Kidney epithelial cell (primary cell): Measurements from ENCODE around the gene KCNK13. TPM values are rescaled to one million over a fixed set of nuclear protein-coding genes. Genes with fewer than 3 reads are reported as not detected.

Experiments
- DNase-seq: peaks from one replicate; pipeline ENCODE4 v3.0.0-alpha.2; 2010; ENCODE audit warnings: low read depth
- H3K27me3 ChIP-seq: 2 replicates; pipeline ENCODE4 v1.6.0; 2011; ENCODE audit warnings: low read length; ENCODE audit not compliant: control insufficient read depth, insufficient read depth
- H3K36me3 ChIP-seq: 2 replicates; pipeline ENCODE4 v1.5.1; 2011; ENCODE audit warnings: low read length; ENCODE audit not compliant: control insufficient read depth, insufficient read depth
- H3K4me3 ChIP-seq: 2 replicates; pipeline ENCODE4 v1.5.1; 2011; ENCODE audit warnings: low read depth, mild to moderate bottlenecking, control low read depth, low read length
- CTCF ChIP-seq: IDR thresholded peaks from 2 replicates; pipeline ENCODE4 v1.5.1; 2011; ENCODE audit warnings: mild to moderate bottlenecking, moderate library complexity, low read length, control low read depth, inconsistent platforms; ENCODE audit not compliant: insufficient read depth, poor library complexity, severe bottlenecking
- total RNA-seq: library from RNA; depleted of rRNA; stranded (reverse); fragments of >200 nt; gene quantifications from 2 replicates; pipeline ENCODE4 v1.2.3, GENCODE V29; 2015

The KCNK13 gene
- total RNA-seq, 1 donor from 2014 or later: 0.13 TPM

GRCh38 chr14:90118027-90118426 lies 56.2 kb downstream of the KCNK13 start:
- DNase-seq: no peak
- H3K36me3 ChIP-seq: no peaks in the 10 kb centered on the region
- H3K4me3 ChIP-seq: no peak overlapping the region
- H3K27me3 ChIP-seq: no peaks in the 10 kb centered on the region
- TF ChIP-seq CTCF: no peak

GRCh38 chr14:90126260-90126659 lies 64.5 kb downstream of the KCNK13 start:
- DNase-seq: no peak
- no peak for TF ChIP-seq CTCF
- Histone ChIP-seq H3K27me3 (no peaks in the 10 kb centered on the region), H3K4me3 (no peak overlapping the region), H3K36me3 (no peaks in the 10 kb centered on the region)

- Histone ChIP-seq H3K27me3 (no peaks in the 10 kb centered on the region), H3K36me3 (no peaks in the 10 kb centered on the region), H3K4me3 (no peak overlapping the region)
- TF ChIP-seq CTCF: no peak
- DNase-seq: no peak
Observed at GRCh38 chr14:90132821-90133570, 71.2 kb downstream of the KCNK13 start.

- H3K36me3 ChIP-seq: no peaks in the 10 kb centered on the region
- H3K27me3 ChIP-seq: no peaks in the 10 kb centered on the region
- no peak for DNase-seq
- H3K4me3 ChIP-seq: no peak overlapping the region
- no peak for TF ChIP-seq CTCF
Observed at GRCh38 chr14:90136904-90137303, 75.1 kb downstream of the KCNK13 start.

- no peak overlapping the region for H3K4me3 ChIP-seq
- no peak for TF ChIP-seq CTCF
- no peaks in the 10 kb centered on the region for H3K27me3 ChIP-seq
- no peak for DNase-seq
- no peaks in the 10 kb centered on the region for H3K36me3 ChIP-seq
Observed at GRCh38 chr14:90137807-90138206, 76.0 kb downstream of the KCNK13 start.

GRCh38 chr14:90139199-90139598 lies 77.4 kb downstream of the KCNK13 start:
- Histone ChIP-seq H3K36me3 (no peaks in the 10 kb centered on the region), H3K4me3 (no peak overlapping the region), H3K27me3 (no peaks in the 10 kb centered on the region)
- DNase-seq: no peak
- no peak for TF ChIP-seq CTCF
